Right atrium auricular region (tissue), 2 donors: ENCODE data around the gene OVCA2. TPM values are rescaled to one million over a fixed set of nuclear protein-coding genes. Genes with fewer than 3 reads are reported as not detected.

Source experiments
- DNase-seq: peaks from one replicate; pipeline ENCODE4 v3.0.0-alpha.2; 2019; ENCODE audit warnings: low spot score
- H3K27ac ChIP-seq, 2 donors: fragments of 200-600 bp; sonication (generic); 1 replicate in 1 of 2; 2 replicates in 1 of 2; pipeline ENCODE4 v1.5.1; 2016 to 2019
- H3K27me3 ChIP-seq, 2 donors: fragments of 200-600 bp; sonication (generic); one replicate each; pipeline versions ENCODE4 v1.5.1 to v1.6.0; 2017 to 2019
- H3K36me3 ChIP-seq: fragments of 200-600 bp; sonication (generic); one replicate; pipeline ENCODE4 v1.5.1; 2016
- H3K4me1 ChIP-seq, 2 donors: fragments of 200-600 bp; sonication (generic); one replicate each; pipeline versions ENCODE4 v1.5.1 to v1.6.0; 2017 to 2019
- H3K4me3 ChIP-seq, 2 donors: fragments of 200-600 bp; sonication (generic); 1 replicate in 1 of 2; 2 replicates in 1 of 2; pipeline ENCODE4 v1.5.1; 2017 to 2019; ENCODE audit warnings: mild to moderate bottlenecking in 1 of 2, moderate library complexity in 1 of 2
- H3K9me3 ChIP-seq, 2 donors: fragments of 200-600 bp; sonication (generic); one replicate each; pipeline ENCODE4 v1.5.1; 2019
- total RNA-seq, 2 donors: library from RNA; depleted of rRNA; stranded (reverse); fragments of >200 nt; gene quantifications; one replicate each; pipeline ENCODE4 v1.1.0, GENCODE V29; 2016
- TF ChIP-seq, protein P1 (sequence below), 2 donors: fragments of 200-600 bp; sonication (generic); IDR thresholded peaks; one replicate each; pipeline ENCODE4 v1.5.1; 2019; ENCODE audit warnings: antibody characterized with exemption in 2 of 2

Gene OVCA2
- total RNA-seq, 2 donors from 2014 or later: 29.6 to 31.7 TPM

- H3K27ac ChIP-seq: peak overlapping the region in 1 of 2 donors; percentile 32
- H3K36me3 ChIP-seq: no peaks in the 10 kb centered on the region
- DNase-seq: no peak
- no peaks in the 10 kb centered on the region for H3K27me3 ChIP-seq
- H3K4me1 ChIP-seq: peaks cover 0 to 25% of the 10 kb centered on the region in 2 donors
- H3K9me3 ChIP-seq: no peaks in the 10 kb centered on the region
- TF ChIP-seq, protein P1, sequence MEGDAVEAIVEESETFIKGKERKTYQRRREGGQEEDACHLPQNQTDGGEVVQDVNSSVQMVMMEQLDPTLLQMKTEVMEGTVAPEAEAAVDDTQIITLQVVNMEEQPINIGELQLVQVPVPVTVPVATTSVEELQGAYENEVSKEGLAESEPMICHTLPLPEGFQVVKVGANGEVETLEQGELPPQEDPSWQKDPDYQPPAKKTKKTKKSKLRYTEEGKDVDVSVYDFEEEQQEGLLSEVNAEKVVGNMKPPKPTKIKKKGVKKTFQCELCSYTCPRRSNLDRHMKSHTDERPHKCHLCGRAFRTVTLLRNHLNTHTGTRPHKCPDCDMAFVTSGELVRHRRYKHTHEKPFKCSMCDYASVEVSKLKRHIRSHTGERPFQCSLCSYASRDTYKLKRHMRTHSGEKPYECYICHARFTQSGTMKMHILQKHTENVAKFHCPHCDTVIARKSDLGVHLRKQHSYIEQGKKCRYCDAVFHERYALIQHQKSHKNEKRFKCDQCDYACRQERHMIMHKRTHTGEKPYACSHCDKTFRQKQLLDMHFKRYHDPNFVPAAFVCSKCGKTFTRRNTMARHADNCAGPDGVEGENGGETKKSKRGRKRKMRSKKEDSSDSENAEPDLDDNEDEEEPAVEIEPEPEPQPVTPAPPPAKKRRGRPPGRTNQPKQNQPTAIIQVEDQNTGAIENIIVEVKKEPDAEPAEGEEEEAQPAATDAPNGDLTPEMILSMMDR (IDR thresholded peaks at IDR 0.05): no peak
- no peak overlapping the region for H3K4me3 ChIP-seq
Observed at GRCh38 chr17:2003525-2003924, 38.3 kb upstream of the OVCA2 start.

DNA sequence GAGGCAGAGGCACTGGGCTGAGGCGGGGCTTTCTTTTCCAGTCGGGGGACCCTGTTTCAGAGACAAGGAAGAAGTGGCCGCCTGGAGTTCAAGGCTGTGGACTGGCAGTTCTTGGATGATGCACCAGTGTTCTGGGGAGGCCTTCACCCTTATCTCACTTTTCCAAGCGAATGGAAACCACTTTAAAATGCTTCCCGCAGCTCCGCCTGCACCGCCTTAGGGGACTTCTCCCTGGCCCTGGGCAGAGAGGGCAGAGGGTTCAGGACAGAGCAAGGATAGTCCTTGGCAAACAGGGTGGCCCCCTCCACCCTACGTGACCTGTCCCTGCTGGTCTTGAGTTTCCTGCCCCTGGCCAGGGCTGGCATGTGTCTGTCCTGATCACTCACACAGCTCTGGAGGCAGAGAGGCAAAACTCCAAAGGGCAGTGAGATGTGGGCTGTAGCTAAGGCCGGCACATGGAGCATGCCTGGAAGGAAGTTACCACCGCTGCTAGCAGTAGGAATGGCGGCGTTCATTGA lies 37.3 kb upstream of the OVCA2 start:
- H3K27ac ChIP-seq: peak overlapping the region in 1 of 2 donors; percentile 39
- DNase-seq: no peak
- TF ChIP-seq, protein P1 (IDR thresholded peaks at IDR 0.05): no peak

DNA sequence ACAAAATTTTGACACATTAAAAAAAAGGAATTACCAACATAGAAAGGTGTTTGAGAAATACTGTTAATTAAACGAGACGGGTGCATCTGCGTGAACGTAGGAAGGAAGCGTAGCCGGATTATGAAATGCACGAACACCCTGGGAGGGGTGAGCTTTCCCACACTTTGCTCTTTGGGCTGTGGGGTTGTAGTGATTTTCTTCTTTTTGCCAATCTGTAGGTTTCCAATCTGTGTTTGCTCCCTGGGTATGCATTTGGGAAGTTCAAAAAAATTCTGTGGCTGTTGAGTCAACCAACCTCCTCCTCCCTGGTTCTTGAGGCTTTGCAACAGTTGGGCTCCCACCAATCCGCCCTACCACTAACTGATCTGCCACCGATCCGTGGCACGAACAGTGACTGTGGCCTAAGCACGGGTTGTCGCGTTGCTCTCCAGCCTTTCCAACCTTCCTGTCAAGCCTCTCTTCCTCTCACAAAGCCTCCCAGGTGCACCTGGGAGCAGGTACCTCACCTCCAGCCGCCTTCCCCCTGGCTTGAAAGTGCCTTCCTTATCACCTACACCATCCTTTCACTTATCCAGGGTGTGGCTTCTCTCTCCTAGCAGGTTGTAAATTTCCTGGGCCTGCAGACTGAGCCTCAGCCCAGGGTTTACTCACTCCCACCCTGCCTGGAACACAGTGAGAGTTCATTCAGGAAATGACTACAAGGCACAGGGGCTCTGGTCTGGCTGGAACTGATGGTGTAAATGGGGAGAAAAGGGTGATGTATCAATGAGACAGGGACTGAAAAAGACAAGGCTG lies 33.3 kb upstream of the OVCA2 start:
- Histone ChIP-seq H3K27me3 (no peaks in the 10 kb centered on the region), H3K27ac (no peak overlapping the region), H3K9me3 (no peaks in the 10 kb centered on the region), H3K36me3 (no peaks in the 10 kb centered on the region), H3K4me3 (no peak overlapping the region), H3K4me1 (peaks cover 0 to 17% of the 10 kb centered on the region in 2 donors)
- TF ChIP-seq, protein P1 (IDR thresholded peaks at IDR 0.05): no peak
- no peak for DNase-seq

More for the DNA sequence above, 37.3 kb upstream of the OVCA2 start:
- H3K36me3 ChIP-seq: no peaks in the 10 kb centered on the region
- peaks cover 0 to 15% of the 10 kb centered on the region in 2 donors for H3K4me1 ChIP-seq
- H3K9me3 ChIP-seq: no peaks in the 10 kb centered on the region
- no peaks in the 10 kb centered on the region for H3K27me3 ChIP-seq
- H3K4me3 ChIP-seq: no peak overlapping the region

DNA sequence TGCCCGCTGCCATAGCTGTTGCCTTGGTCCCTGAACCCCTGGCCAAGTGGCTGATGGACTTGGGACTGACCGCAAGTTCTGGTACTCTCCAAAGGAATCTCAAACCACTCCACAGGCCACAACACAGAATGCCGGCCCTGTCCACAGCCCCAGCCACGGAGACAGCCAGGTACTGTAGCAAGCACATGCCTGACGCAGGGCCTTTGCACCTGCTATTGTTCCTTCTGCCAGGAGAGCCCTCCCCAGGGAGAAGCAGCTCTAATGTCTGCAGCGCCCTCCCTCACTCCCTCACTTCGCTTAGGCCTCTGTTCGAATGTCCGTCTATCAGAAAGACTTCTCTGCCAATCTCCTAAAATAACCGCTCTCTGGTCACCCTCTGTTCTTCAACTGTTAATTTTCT lies 32.1 kb upstream of the OVCA2 start:
- Histone ChIP-seq H3K27me3 (no peaks in the 10 kb centered on the region), H3K27ac (no peak overlapping the region)

DNA sequence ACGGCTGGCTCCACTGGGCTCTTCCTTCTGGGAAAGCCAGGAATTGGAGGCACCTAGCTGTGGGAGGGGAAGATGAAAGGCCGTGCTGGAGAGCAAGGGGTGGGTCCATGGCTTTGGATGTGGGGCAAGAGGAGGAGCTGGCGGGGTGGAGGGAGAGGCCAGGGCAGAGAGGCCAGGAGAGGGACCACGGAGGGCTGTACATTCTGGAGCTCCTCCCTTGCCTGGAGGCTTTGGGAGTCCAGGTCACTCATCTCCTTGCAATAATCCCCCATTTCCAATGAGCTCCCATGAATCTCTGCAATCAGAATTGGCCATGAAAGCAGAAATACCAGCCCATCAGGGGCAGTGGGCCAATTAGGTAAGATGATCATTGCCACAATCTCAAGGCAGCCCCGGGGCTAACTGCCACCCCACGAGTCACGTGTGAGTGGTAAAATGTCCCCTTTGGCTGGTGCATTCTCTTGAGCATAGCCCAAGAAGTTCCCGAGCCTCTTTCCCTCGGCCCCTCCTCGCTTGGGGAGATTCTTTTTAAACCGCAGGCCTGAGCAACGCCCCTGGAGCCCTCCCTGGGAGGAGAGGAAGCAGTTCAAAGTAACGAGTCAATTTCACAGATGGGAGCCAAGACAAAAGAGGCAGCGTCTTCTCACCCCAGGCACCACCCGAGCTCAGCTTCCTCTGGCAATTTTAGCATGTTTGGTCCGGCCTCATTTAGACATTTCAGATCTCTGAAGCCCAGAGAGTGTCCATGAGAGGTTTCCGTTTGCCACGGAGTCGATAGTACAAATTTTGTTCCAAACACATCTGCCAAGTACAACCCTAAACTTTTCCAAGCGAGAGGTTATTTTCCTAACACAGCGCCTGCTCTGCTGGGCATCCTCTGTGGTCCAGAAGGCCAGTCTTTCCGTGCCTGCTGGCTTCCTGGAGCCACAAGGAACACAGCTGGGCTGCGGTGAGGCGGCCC lies 30.1 kb upstream of the OVCA2 start:
- TF ChIP-seq, protein P1 (IDR thresholded peaks at IDR 0.05): no peak
- H3K27ac ChIP-seq: peak overlapping the region; percentile 30 to 32
- peaks cover 0 to 20% of the 10 kb centered on the region in 2 donors for H3K4me1 ChIP-seq
- peak overlapping the region in 1 of 2 donors; percentile 16 for H3K4me3 ChIP-seq
- no peaks in the 10 kb centered on the region for H3K36me3 ChIP-seq
- no peaks in the 10 kb centered on the region for H3K27me3 ChIP-seq
- peak; percentile 67 for DNase-seq
- H3K9me3 ChIP-seq: no peaks in the 10 kb centered on the region

More for the DNA sequence above, 32.1 kb upstream of the OVCA2 start:
- TF ChIP-seq, protein P1 (IDR thresholded peaks at IDR 0.05): no peak
- peaks cover 0 to 20% of the 10 kb centered on the region in 2 donors for H3K4me1 ChIP-seq
- H3K36me3 ChIP-seq: no peaks in the 10 kb centered on the region
- H3K4me3 ChIP-seq: no peak overlapping the region
- no peaks in the 10 kb centered on the region for H3K9me3 ChIP-seq
- no peak for DNase-seq
